Measurements from ENCODE around the gene NAALADL2. TPM values are rescaled to one million over a fixed set of nuclear protein-coding genes. Genes with fewer than 3 reads are reported as not detected.
A peak's percentile ranks its signal among the peaks of the same experiment; 100 is the strongest.

Gene NAALADL2
- total RNA-seq, 1 donor = 23.5 TPM

- Histone ChIP-seq H2AFZ (ENCODE audit: low read length) (peak overlapping the region; percentile 66), H3K4me3 (ENCODE audit: insufficient read depth, low read length) (peak overlapping the region; percentile 45), H3K27ac (ENCODE audit: low read depth, low read length) (no peak overlapping the region), H3K4me2 (ENCODE audit: insufficient read depth, low read length) (peak overlapping the region; percentile 59), H4K20me1 (ENCODE audit: insufficient read depth, low read length) (no peaks in the 10 kb centered on the region), H3K36me3 (ENCODE audit: insufficient read depth, low read length) (no peaks in the 10 kb centered on the region), H3K27me3 (ENCODE audit: insufficient read depth, low read length) (no peaks in the 10 kb centered on the region), H3K4me1 (ENCODE audit: insufficient read depth, low read length) (peaks cover 3% of the 10 kb centered on the region), H3K9me3 (ENCODE audit: low read depth, low read length) (no peaks in the 10 kb centered on the region), H3K79me2 (ENCODE audit: insufficient read depth, low read length) (no peaks in the 10 kb centered on the region)
- DNase-seq (ENCODE audit: insufficient read length, low spot score, missing footprints) = no peak
- TF ChIP-seq, protein P1, sequence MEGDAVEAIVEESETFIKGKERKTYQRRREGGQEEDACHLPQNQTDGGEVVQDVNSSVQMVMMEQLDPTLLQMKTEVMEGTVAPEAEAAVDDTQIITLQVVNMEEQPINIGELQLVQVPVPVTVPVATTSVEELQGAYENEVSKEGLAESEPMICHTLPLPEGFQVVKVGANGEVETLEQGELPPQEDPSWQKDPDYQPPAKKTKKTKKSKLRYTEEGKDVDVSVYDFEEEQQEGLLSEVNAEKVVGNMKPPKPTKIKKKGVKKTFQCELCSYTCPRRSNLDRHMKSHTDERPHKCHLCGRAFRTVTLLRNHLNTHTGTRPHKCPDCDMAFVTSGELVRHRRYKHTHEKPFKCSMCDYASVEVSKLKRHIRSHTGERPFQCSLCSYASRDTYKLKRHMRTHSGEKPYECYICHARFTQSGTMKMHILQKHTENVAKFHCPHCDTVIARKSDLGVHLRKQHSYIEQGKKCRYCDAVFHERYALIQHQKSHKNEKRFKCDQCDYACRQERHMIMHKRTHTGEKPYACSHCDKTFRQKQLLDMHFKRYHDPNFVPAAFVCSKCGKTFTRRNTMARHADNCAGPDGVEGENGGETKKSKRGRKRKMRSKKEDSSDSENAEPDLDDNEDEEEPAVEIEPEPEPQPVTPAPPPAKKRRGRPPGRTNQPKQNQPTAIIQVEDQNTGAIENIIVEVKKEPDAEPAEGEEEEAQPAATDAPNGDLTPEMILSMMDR (IDR thresholded peaks at IDR 0.05; ENCODE audit: extremely low read depth, low read depth, low read length) = no peak
Measured at GRCh38 chr3:175692256-175692655, 833.1 kb downstream of the NAALADL2 start.

- Histone ChIP-seq H4K20me1 (ENCODE audit: insufficient read depth, low read length) (no peaks in the 10 kb centered on the region), H3K4me2 (ENCODE audit: insufficient read depth, low read length) (no peak overlapping the region), H3K36me3 (ENCODE audit: insufficient read depth, low read length) (no peaks in the 10 kb centered on the region), H3K27ac (ENCODE audit: low read depth, low read length) (no peak overlapping the region), H3K4me3 (ENCODE audit: insufficient read depth, low read length) (no peak overlapping the region), H3K27me3 (ENCODE audit: insufficient read depth, low read length) (no peaks in the 10 kb centered on the region), H3K4me1 (ENCODE audit: insufficient read depth, low read length) (no peaks in the 10 kb centered on the region), H3K9me3 (ENCODE audit: low read depth, low read length) (no peaks in the 10 kb centered on the region), H3K79me2 (ENCODE audit: insufficient read depth, low read length) (no peaks in the 10 kb centered on the region), H2AFZ (ENCODE audit: low read length) (no peak overlapping the region)
- no peak for DNase-seq (ENCODE audit: insufficient read length, low spot score, missing footprints)
- TF ChIP-seq, protein P1 (IDR thresholded peaks at IDR 0.05; ENCODE audit: extremely low read depth, low read depth, low read length) = no peak
Measured at GRCh38 chr3:175695251-175695650, 836.1 kb downstream of the NAALADL2 start.

- TF ChIP-seq, protein P1 (IDR thresholded peaks at IDR 0.05; ENCODE audit: extremely low read depth, low read depth, low read length) = no peak
- no peaks in the 10 kb centered on the region for H3K79me2 ChIP-seq (ENCODE audit: insufficient read depth, low read length)
- H3K4me1 ChIP-seq (ENCODE audit: insufficient read depth, low read length) = no peaks in the 10 kb centered on the region
- H3K4me2 ChIP-seq (ENCODE audit: insufficient read depth, low read length) = no peak overlapping the region
- no peak overlapping the region for H3K4me3 ChIP-seq (ENCODE audit: insufficient read depth, low read length)
- DNase-seq (ENCODE audit: insufficient read length, low spot score, missing footprints) = no peak
- no peaks in the 10 kb centered on the region for H3K9me3 ChIP-seq (ENCODE audit: low read depth, low read length)
- H3K27me3 ChIP-seq (ENCODE audit: insufficient read depth, low read length) = no peaks in the 10 kb centered on the region
- no peaks in the 10 kb centered on the region for H4K20me1 ChIP-seq (ENCODE audit: insufficient read depth, low read length)
- no peaks in the 10 kb centered on the region for H3K36me3 ChIP-seq (ENCODE audit: insufficient read depth, low read length)
- no peak overlapping the region for H2AFZ ChIP-seq (ENCODE audit: low read length)
- H3K27ac ChIP-seq (ENCODE audit: low read depth, low read length) = no peak overlapping the region
Measured at GRCh38 chr3:175702956-175703355, 843.8 kb downstream of the NAALADL2 start.

- H3K79me2 ChIP-seq (ENCODE audit: insufficient read depth, low read length) = no peaks in the 10 kb centered on the region
- DNase-seq (ENCODE audit: insufficient read length, low spot score, missing footprints) = no peak
- TF ChIP-seq, protein P1 (IDR thresholded peaks at IDR 0.05; ENCODE audit: extremely low read depth, low read depth, low read length) = no peak
- H3K27ac ChIP-seq (ENCODE audit: low read depth, low read length) = no peak overlapping the region
- H3K27me3 ChIP-seq (ENCODE audit: insufficient read depth, low read length) = no peaks in the 10 kb centered on the region
- H3K4me3 ChIP-seq (ENCODE audit: insufficient read depth, low read length) = no peak overlapping the region
- H3K9me3 ChIP-seq (ENCODE audit: low read depth, low read length) = no peaks in the 10 kb centered on the region
- no peak overlapping the region for H2AFZ ChIP-seq (ENCODE audit: low read length)
- no peaks in the 10 kb centered on the region for H3K4me1 ChIP-seq (ENCODE audit: insufficient read depth, low read length)
- H3K4me2 ChIP-seq (ENCODE audit: insufficient read depth, low read length) = peak overlapping the region; percentile 33
- H3K36me3 ChIP-seq (ENCODE audit: insufficient read depth, low read length) = no peaks in the 10 kb centered on the region
- no peaks in the 10 kb centered on the region for H4K20me1 ChIP-seq (ENCODE audit: insufficient read depth, low read length)
Measured at GRCh38 chr3:175704366-175705055, 845.4 kb downstream of the NAALADL2 start.

All from osteoblast (primary cell).